ENCODE results near the gene TENM4. TPM values are rescaled to one million over a fixed set of nuclear protein-coding genes. Genes with fewer than 3 reads are reported as not detected.

Gene TENM4
- polyA plus RNA-seq, 1 donor from 2014 or later, result 16.8 TPM

DNA sequence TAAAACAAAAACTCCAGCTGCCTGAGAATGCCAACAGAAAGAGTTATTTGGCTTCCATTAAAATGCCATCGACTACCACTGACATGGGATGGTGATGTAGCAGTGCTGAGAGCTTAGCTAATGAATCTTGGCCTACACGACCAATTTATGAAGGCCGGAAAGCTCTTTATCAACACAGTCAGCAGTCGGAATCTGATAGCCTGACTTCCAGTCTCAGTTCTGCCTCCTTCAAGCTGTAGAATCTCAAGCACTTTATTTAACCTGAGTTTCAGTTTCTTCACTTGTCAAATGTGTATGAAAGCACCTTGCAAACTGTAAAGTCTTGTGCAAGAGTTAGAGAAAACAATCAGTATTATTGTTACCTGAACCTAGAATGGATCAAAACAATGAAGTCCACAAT, 530.5 kb downstream of the TENM4 start:
- no peak overlapping the region for H3K4me2 ChIP-seq (ENCODE audit: low read length)
- no peak overlapping the region for H3K27ac ChIP-seq (ENCODE audit: low read length)
- H3K4me3 ChIP-seq (ENCODE audit: low read length), result no peak overlapping the region
- H3K36me3 ChIP-seq (ENCODE audit: insufficient read depth, low read length), result no peaks in the 10 kb centered on the region
- H3K9ac ChIP-seq (ENCODE audit: low read length), result no peak overlapping the region
- H3F3A ChIP-seq (ENCODE audit: insufficient read depth, low read length, poor library complexity, severe bottlenecking), result no peaks in the 10 kb centered on the region
- H3K27me3 ChIP-seq (ENCODE audit: insufficient read depth, low read depth, low read length), result no peaks in the 10 kb centered on the region
- no peaks in the 10 kb centered on the region for H3K9me2 ChIP-seq (ENCODE audit: insufficient read depth, low read length)
- H3K79me2 ChIP-seq (replicated peaks; ENCODE audit: insufficient read depth, low read length), result no peaks in the 10 kb centered on the region
- no peak overlapping the region for H2AFZ ChIP-seq (ENCODE audit: low read depth, low read length)
- H4K20me1 ChIP-seq (ENCODE audit: insufficient read depth), result no peaks in the 10 kb centered on the region
- TF ChIP-seq, protein P1, sequence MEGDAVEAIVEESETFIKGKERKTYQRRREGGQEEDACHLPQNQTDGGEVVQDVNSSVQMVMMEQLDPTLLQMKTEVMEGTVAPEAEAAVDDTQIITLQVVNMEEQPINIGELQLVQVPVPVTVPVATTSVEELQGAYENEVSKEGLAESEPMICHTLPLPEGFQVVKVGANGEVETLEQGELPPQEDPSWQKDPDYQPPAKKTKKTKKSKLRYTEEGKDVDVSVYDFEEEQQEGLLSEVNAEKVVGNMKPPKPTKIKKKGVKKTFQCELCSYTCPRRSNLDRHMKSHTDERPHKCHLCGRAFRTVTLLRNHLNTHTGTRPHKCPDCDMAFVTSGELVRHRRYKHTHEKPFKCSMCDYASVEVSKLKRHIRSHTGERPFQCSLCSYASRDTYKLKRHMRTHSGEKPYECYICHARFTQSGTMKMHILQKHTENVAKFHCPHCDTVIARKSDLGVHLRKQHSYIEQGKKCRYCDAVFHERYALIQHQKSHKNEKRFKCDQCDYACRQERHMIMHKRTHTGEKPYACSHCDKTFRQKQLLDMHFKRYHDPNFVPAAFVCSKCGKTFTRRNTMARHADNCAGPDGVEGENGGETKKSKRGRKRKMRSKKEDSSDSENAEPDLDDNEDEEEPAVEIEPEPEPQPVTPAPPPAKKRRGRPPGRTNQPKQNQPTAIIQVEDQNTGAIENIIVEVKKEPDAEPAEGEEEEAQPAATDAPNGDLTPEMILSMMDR (IDR thresholded peaks at IDR 0.05; ENCODE audit: poor library complexity, severe bottlenecking), result no peak
- TF ChIP-seq EP300 (conservative IDR thresholded peaks at IDR 0.05; ENCODE audit: poor library complexity, severe bottlenecking), result no peak
- no peak for TF ChIP-seq POLR2AphosphoS5 (IDR thresholded peaks at IDR 0.05)
- H3K9me3 ChIP-seq (ENCODE audit: low read length), result no peaks in the 10 kb centered on the region

DNA sequence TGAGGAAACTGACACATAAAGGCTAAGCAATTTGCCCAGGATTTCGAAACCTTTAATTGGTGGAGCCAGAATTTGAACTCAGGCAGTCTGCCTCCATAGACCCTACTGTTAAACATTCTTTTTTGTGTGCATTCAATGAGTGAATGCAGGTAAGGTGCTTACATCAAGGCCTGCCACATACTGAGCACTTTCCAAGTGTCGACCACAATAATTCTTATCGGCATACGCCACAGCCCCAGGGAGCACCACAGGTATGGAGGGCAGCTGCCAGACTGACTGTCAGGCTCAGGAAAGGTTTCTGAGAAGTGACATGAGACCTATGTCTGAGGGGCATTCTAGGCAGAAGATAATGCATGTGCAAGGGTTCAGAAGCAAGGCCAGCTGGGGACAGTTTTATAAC, 531.4 kb downstream of the TENM4 start:
- Histone ChIP-seq H3K9me2 (ENCODE audit: insufficient read depth, low read length) (no peaks in the 10 kb centered on the region), H3K4me2 (ENCODE audit: low read length) (no peak overlapping the region)

More for the DNA sequence above, 531.4 kb downstream of the TENM4 start:
- TF ChIP-seq TAF1 (IDR thresholded peaks at IDR 0.05; ENCODE audit: low read depth) (no peak), EP300 (conservative IDR thresholded peaks at IDR 0.05; ENCODE audit: poor library complexity, severe bottlenecking) (no peak), SMC3 (conservative IDR thresholded peaks at IDR 0.05; ENCODE audit: poor library complexity) (no peak), RAD21 (conservative IDR thresholded peaks at IDR 0.05) (no peak), EZH2 (IDR thresholded peaks at IDR 0.05; ENCODE audit: borderline replicate concordance, insufficient read depth, low read length, poor library complexity, severe bottlenecking) (no peak), POLR2AphosphoS5 (IDR thresholded peaks at IDR 0.05) (no peak), MXI1 (conservative IDR thresholded peaks at IDR 0.05; ENCODE audit: poor library complexity, severe bottlenecking) (no peak)
- TF ChIP-seq, protein P2, sequence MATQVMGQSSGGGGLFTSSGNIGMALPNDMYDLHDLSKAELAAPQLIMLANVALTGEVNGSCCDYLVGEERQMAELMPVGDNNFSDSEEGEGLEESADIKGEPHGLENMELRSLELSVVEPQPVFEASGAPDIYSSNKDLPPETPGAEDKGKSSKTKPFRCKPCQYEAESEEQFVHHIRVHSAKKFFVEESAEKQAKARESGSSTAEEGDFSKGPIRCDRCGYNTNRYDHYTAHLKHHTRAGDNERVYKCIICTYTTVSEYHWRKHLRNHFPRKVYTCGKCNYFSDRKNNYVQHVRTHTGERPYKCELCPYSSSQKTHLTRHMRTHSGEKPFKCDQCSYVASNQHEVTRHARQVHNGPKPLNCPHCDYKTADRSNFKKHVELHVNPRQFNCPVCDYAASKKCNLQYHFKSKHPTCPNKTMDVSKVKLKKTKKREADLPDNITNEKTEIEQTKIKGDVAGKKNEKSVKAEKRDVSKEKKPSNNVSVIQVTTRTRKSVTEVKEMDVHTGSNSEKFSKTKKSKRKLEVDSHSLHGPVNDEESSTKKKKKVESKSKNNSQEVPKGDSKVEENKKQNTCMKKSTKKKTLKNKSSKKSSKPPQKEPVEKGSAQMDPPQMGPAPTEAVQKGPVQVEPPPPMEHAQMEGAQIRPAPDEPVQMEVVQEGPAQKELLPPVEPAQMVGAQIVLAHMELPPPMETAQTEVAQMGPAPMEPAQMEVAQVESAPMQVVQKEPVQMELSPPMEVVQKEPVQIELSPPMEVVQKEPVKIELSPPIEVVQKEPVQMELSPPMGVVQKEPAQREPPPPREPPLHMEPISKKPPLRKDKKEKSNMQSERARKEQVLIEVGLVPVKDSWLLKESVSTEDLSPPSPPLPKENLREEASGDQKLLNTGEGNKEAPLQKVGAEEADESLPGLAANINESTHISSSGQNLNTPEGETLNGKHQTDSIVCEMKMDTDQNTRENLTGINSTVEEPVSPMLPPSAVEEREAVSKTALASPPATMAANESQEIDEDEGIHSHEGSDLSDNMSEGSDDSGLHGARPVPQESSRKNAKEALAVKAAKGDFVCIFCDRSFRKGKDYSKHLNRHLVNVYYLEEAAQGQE (IDR thresholded peaks at IDR 0.05; ENCODE audit: borderline replicate concordance), result no peak
- TF ChIP-seq, protein P1 (IDR thresholded peaks at IDR 0.05; ENCODE audit: poor library complexity, severe bottlenecking), result no peak
- Histone ChIP-seq H3K36me3 (ENCODE audit: insufficient read depth, low read length) (no peaks in the 10 kb centered on the region), H3K79me2 (replicated peaks; ENCODE audit: insufficient read depth, low read length) (no peaks in the 10 kb centered on the region), H3K4me3 (ENCODE audit: low read length) (no peak overlapping the region), H3K9me3 (ENCODE audit: low read length) (no peaks in the 10 kb centered on the region), H3K27ac (ENCODE audit: low read length) (no peak overlapping the region), H3F3A (ENCODE audit: insufficient read depth, low read length, poor library complexity, severe bottlenecking) (no peaks in the 10 kb centered on the region), H2AFZ (ENCODE audit: low read depth, low read length) (no peak overlapping the region), H3K9ac (ENCODE audit: low read length) (no peak overlapping the region), H3K27me3 (ENCODE audit: insufficient read depth, low read depth, low read length) (no peaks in the 10 kb centered on the region), H4K20me1 (ENCODE audit: insufficient read depth) (no peaks in the 10 kb centered on the region)
